Activated CD8-positive, alpha-beta T cell treated with anti-CD3 and anti-CD28 coated beads for 36 hours (primary cell): ENCODE results near the gene HSD17B13. TPM values are rescaled to one million over a fixed set of nuclear protein-coding genes. Genes with fewer than 3 reads are reported as not detected.

Source experiments
- ATAC-seq: fragments of 200-7000 bp; cut with Tn5 transposase; one replicate; pipeline ENCODE4 v1.10.0; 2021; ENCODE audit warnings: mild to moderate bottlenecking, moderate library complexity
- CTCF ChIA-PET: fragments of 350-600 bp; sonication (Branson Sonifier 250); formaldehyde crosslinking; loops from one replicate; lab custom pipeline; 2021; ENCODE audit warnings: antibody characterized with exemption; lab: Charles Lee
- POLR2A ChIA-PET: fragments of 350-600 bp; sonication (Branson Sonifier 250); formaldehyde crosslinking; loops from one replicate; lab custom pipeline; 2021; ENCODE audit warnings: antibody characterized with exemption; lab: Charles Lee
- DNase-seq: peaks from one replicate; pipeline ENCODE4 v3.0.0-alpha.2; 2020
- H3K27ac Mint-ChIP-seq: one replicate; pipeline ENCODE4 v1.8.0; 2021; ENCODE audit warnings: mild to moderate bottlenecking, mixed read lengths
- H3K27me3 Mint-ChIP-seq: one replicate; pipeline ENCODE4 v1.8.0; 2021; ENCODE audit warnings: mixed read lengths
- H3K36me3 Mint-ChIP-seq: one replicate; pipeline ENCODE4 v1.8.0; 2021; ENCODE audit warnings: low read depth, mixed read lengths
- H3K4me1 Mint-ChIP-seq: one replicate; pipeline ENCODE4 v1.8.0; 2021; ENCODE audit warnings: low read depth, mixed read lengths
- H3K4me3 Mint-ChIP-seq: one replicate; pipeline ENCODE4 v1.8.0; 2021; ENCODE audit warnings: mild to moderate bottlenecking, moderate library complexity, mixed read lengths
- H3K9me3 Mint-ChIP-seq: one replicate; pipeline ENCODE4 v1.8.0; 2021; ENCODE audit warnings: mixed read lengths
- CTCF ChIP-seq: fragments of 200-600 bp; IDR thresholded peaks from one replicate; pipeline ENCODE4 v1.8.0; 2022; ENCODE audit warnings: antibody characterized with exemption, mild to moderate bottlenecking
- intact Hi-C: fragments of 100-400 bp; cut with micrococcal nuclease; formaldehyde crosslinking; loops from one replicate; pipeline ENCODE4 v1.10.0; 2022
- total RNA-seq, 2 experiments: library from RNA; stranded (reverse); gene quantifications; one replicate each; pipeline ENCODE4 v1.2.3, GENCODE V29; 2021

HSD17B13 gene
- total RNA-seq, 2 experiments from 2014 or later: 0.16 TPM; not detected in 1

- Mint-ChIP-seq H3K27me3 (peaks cover 2% of the 10 kb centered on the region), H3K27ac (no peak overlapping the region), H3K4me1 (no peaks in the 10 kb centered on the region), H3K4me3 (no peak overlapping the region), H3K36me3 (no peaks in the 10 kb centered on the region), H3K9me3 (no peaks in the 10 kb centered on the region)
- ATAC-seq: no peak
- DNase-seq: no peak
- intact Hi-C loops: no loop called here
- no peak for TF ChIP-seq CTCF
- ChIA-PET POLR2A (no interaction called here), CTCF (interaction anchor here (1.0 kb wide), 1 partner anchor 191 kb away, joined by 3 read pairs; no protein-coding TSS in a partner anchor)
Measured at GRCh38 chr4:87274327-87274726, 48.4 kb downstream of the HSD17B13 start.

GRCh38 chr4:87270825-87271224, 51.9 kb downstream of the HSD17B13 start:
- POLR2A ChIA-PET: no interaction called here
- DNase-seq: no peak
- TF ChIP-seq CTCF: no peak
- H3K27me3 Mint-ChIP-seq: no peaks in the 10 kb centered on the region
- CTCF ChIA-PET: interaction anchor here (1.3 kb wide), 1 partner anchor 34 kb away, joined by 5 read pairs; no protein-coding TSS in a partner anchor
- intact Hi-C loops: no loop called here
- H3K4me3 Mint-ChIP-seq: no peak overlapping the region
- no peaks in the 10 kb centered on the region for H3K4me1 Mint-ChIP-seq
- H3K9me3 Mint-ChIP-seq: no peaks in the 10 kb centered on the region
- no peak overlapping the region for H3K27ac Mint-ChIP-seq
- no peak for ATAC-seq
- no peaks in the 10 kb centered on the region for H3K36me3 Mint-ChIP-seq

GRCh38 chr4:87270144-87270543, 52.5 kb downstream of the HSD17B13 start:
- H3K36me3 Mint-ChIP-seq: no peaks in the 10 kb centered on the region
- no peaks in the 10 kb centered on the region for H3K27me3 Mint-ChIP-seq
- no peak overlapping the region for H3K27ac Mint-ChIP-seq
- no peak for TF ChIP-seq CTCF
- ChIA-PET POLR2A (no interaction called here), CTCF (no interaction called here)
- intact Hi-C loops: no loop called here
- DNase-seq: no peak
- no peaks in the 10 kb centered on the region for H3K9me3 Mint-ChIP-seq
- no peak for ATAC-seq
- no peaks in the 10 kb centered on the region for H3K4me1 Mint-ChIP-seq
- H3K4me3 Mint-ChIP-seq: no peak overlapping the region

GRCh38 chr4:87268411-87268810, 54.3 kb downstream of the HSD17B13 start:
- TF ChIP-seq CTCF: no peak
- CTCF ChIA-PET: no interaction called here
- no peak overlapping the region for H3K4me3 Mint-ChIP-seq
- DNase-seq (no peak), ATAC-seq (no peak)
- H3K27ac Mint-ChIP-seq: no peak overlapping the region
- H3K36me3 Mint-ChIP-seq: no peaks in the 10 kb centered on the region
- H3K9me3 Mint-ChIP-seq: no peaks in the 10 kb centered on the region
- H3K27me3 Mint-ChIP-seq: no peaks in the 10 kb centered on the region
- intact Hi-C loops: no loop called here
- no peaks in the 10 kb centered on the region for H3K4me1 Mint-ChIP-seq
- POLR2A ChIA-PET: no interaction called here

GRCh38 chr4:87266986-87267385, 55.7 kb downstream of the HSD17B13 start:
- intact Hi-C loops: no loop called here
- ChIA-PET POLR2A (no interaction called here), CTCF (no interaction called here)
- no peak overlapping the region for H3K27ac Mint-ChIP-seq
- peaks cover 3% of the 10 kb centered on the region for H3K9me3 Mint-ChIP-seq
- TF ChIP-seq CTCF: no peak
- no peaks in the 10 kb centered on the region for H3K4me1 Mint-ChIP-seq
- ATAC-seq (no peak), DNase-seq (no peak)
- H3K36me3 Mint-ChIP-seq: no peaks in the 10 kb centered on the region
- H3K4me3 Mint-ChIP-seq: no peak overlapping the region
- peaks cover 3% of the 10 kb centered on the region for H3K27me3 Mint-ChIP-seq
